Neuron (in vitro differentiated cells): ENCODE data around the gene HTRA3.

Experiments used
- H2AFZ ChIP-seq: one replicate; pipeline ENCODE4 v1.6.1; 2013; ENCODE audit warnings: low read depth, mild to moderate bottlenecking, inconsistent platforms, low read length, moderate library complexity
- H3K27me3 ChIP-seq: one replicate; pipeline ENCODE4 v1.6.1; 2013; ENCODE audit warnings: low read length; ENCODE audit not compliant: insufficient read depth
- H3K36me3 ChIP-seq: one replicate; pipeline ENCODE4 v1.6.1; 2013; ENCODE audit warnings: low read length; ENCODE audit not compliant: insufficient read depth
- H3K4me1 ChIP-seq: one replicate; pipeline ENCODE4 v1.6.1; 2013; ENCODE audit warnings: low read length; ENCODE audit not compliant: insufficient read depth
- H3K4me3 ChIP-seq: 2 replicates; pipeline ENCODE4 v1.5.1; 2013; ENCODE audit warnings: mild to moderate bottlenecking, low read length, moderate library complexity
- H3K9me3 ChIP-seq: one replicate; pipeline ENCODE4 v1.6.1; 2013; ENCODE audit warnings: low read length

The HTRA3 gene

GRCh38 chr4:8269535-8270417 lies at the start of gene HTRA3:
Gene HTRA3 (plus strand): TSS chr4:8269754. CDS start chr4:8269969, 215 bp downstream.
- no peak within 1 kb of the TSS for H3K4me3 ChIP-seq
- no peaks in the 10 kb centered on the region for H3K9me3 ChIP-seq
- H3K4me1 ChIP-seq, result no peaks in the 10 kb centered on the region
- peaks cover 47% of the 10 kb centered on the region for H3K27me3 ChIP-seq
- H3K36me3 ChIP-seq, result no peaks in the 10 kb centered on the region
- H2AFZ ChIP-seq, result no peak within 1 kb of the TSS

GRCh38 chr4:8220661-8221450 lies 48.7 kb upstream of the HTRA3 start:
- Histone ChIP-seq H3K9me3 (no peaks in the 10 kb centered on the region), H3K27me3 (no peaks in the 10 kb centered on the region), H2AFZ (no peak overlapping the region), H3K36me3 (no peaks in the 10 kb centered on the region), H3K4me3 (no peak overlapping the region), H3K4me1 (no peaks in the 10 kb centered on the region)

- Histone ChIP-seq H3K4me1 (no peaks in the 10 kb centered on the region), H3K9me3 (no peaks in the 10 kb centered on the region), H3K36me3 (no peaks in the 10 kb centered on the region), H3K4me3 (no peak overlapping the region), H3K27me3 (no peaks in the 10 kb centered on the region), H2AFZ (no peak overlapping the region)
Observed at GRCh38 chr4:8221476-8221875, 48.1 kb upstream of the HTRA3 start.

- Histone ChIP-seq H2AFZ (no peak overlapping the region), H3K4me3 (no peak overlapping the region), H3K9me3 (no peaks in the 10 kb centered on the region), H3K27me3 (no peaks in the 10 kb centered on the region), H3K36me3 (no peaks in the 10 kb centered on the region), H3K4me1 (no peaks in the 10 kb centered on the region)
Observed at GRCh38 chr4:8221985-8222384, 47.6 kb upstream of the HTRA3 start.

- H3K4me1 ChIP-seq, result no peaks in the 10 kb centered on the region
- H3K4me3 ChIP-seq, result no peak overlapping the region
- no peaks in the 10 kb centered on the region for H3K36me3 ChIP-seq
- H3K27me3 ChIP-seq, result no peaks in the 10 kb centered on the region
- no peaks in the 10 kb centered on the region for H3K9me3 ChIP-seq
- no peak overlapping the region for H2AFZ ChIP-seq
Observed at GRCh38 chr4:8222609-8223388, 46.8 kb upstream of the HTRA3 start.

- H3K4me1 ChIP-seq, result no peaks in the 10 kb centered on the region
- H3K27me3 ChIP-seq, result no peaks in the 10 kb centered on the region
- H2AFZ ChIP-seq, result no peak overlapping the region
- no peaks in the 10 kb centered on the region for H3K36me3 ChIP-seq
- H3K9me3 ChIP-seq, result no peaks in the 10 kb centered on the region
- no peak overlapping the region for H3K4me3 ChIP-seq
Observed at GRCh38 chr4:8224267-8224974, 45.1 kb upstream of the HTRA3 start.

- no peak overlapping the region for H3K4me3 ChIP-seq
Observed at GRCh38 chr4:8224975-8225625, 44.5 kb upstream of the HTRA3 start.

GRCh38 chr4:8225706-8226443 lies 43.7 kb upstream of the HTRA3 start:
- Histone ChIP-seq H3K9me3 (no peaks in the 10 kb centered on the region), H3K27me3 (no peaks in the 10 kb centered on the region), H2AFZ (no peak overlapping the region), H3K4me1 (no peaks in the 10 kb centered on the region), H3K4me3 (no peak overlapping the region), H3K36me3 (no peaks in the 10 kb centered on the region)

More at GRCh38 chr4:8224975-8225625, 44.5 kb upstream of the HTRA3 start:
- Histone ChIP-seq H3K36me3 (no peaks in the 10 kb centered on the region), H3K27me3 (no peaks in the 10 kb centered on the region), H3K9me3 (no peaks in the 10 kb centered on the region), H3K4me1 (no peaks in the 10 kb centered on the region), H2AFZ (no peak overlapping the region)

GRCh38 chr4:8227201-8227770 lies 42.3 kb upstream of the HTRA3 start:
- Histone ChIP-seq H2AFZ (no peak overlapping the region), H3K36me3 (no peaks in the 10 kb centered on the region), H3K9me3 (peaks cover 2% of the 10 kb centered on the region), H3K27me3 (no peaks in the 10 kb centered on the region), H3K4me1 (no peaks in the 10 kb centered on the region), H3K4me3 (no peak overlapping the region)

GRCh38 chr4:8227771-8228318 lies 41.7 kb upstream of the HTRA3 start:
- H2AFZ ChIP-seq, result no peak overlapping the region
- no peaks in the 10 kb centered on the region for H3K4me1 ChIP-seq
- H3K9me3 ChIP-seq, result peaks cover 2% of the 10 kb centered on the region
- no peaks in the 10 kb centered on the region for H3K27me3 ChIP-seq
- no peak overlapping the region for H3K4me3 ChIP-seq
- H3K36me3 ChIP-seq, result no peaks in the 10 kb centered on the region
